22Rv1 (cell line): ENCODE measurements around the gene GPR3.

ENCODE experiments used
- H3K27ac ChIP-seq: fragments of 450-650 bp; 2 replicates; pipeline ENCODE4 v1.5.1; 2017
- CTCF ChIP-seq: fragments of 450-650 bp; IDR thresholded peaks from 2 replicates; pipeline ENCODE4 v1.5.1; 2017; ENCODE audit warnings: mild to moderate bottlenecking
- ZFX ChIP-seq: fragments of 450-650 bp; IDR thresholded peaks from 2 replicates; pipeline ENCODE4 v1.6.1; 2017; ENCODE audit warnings: antibody characterized with exemption, borderline replicate concordance

Gene GPR3

GRCh38 chr1:27348861-27349783, 43.3 kb upstream of the GPR3 start:
- peak overlapping the region; percentile 91 for H3K27ac ChIP-seq
- no peak for TF ChIP-seq CTCF
- no peak for TF ChIP-seq ZFX

GRCh38 chr1:27349784-27350662, 42.4 kb upstream of the GPR3 start:
- peak overlapping the region; percentile 91 for H3K27ac ChIP-seq

GRCh38 chr1:27350663-27351540, 41.5 kb upstream of the GPR3 start:
- TF ChIP-seq ZFX (no peak), CTCF (no peak)
- peak overlapping the region; percentile 91 for H3K27ac ChIP-seq

More at GRCh38 chr1:27349784-27350662, 42.4 kb upstream of the GPR3 start:
- no peak for TF ChIP-seq ZFX
- TF ChIP-seq CTCF: no peak; the same call in 1 of the 2 replicates

DNA sequence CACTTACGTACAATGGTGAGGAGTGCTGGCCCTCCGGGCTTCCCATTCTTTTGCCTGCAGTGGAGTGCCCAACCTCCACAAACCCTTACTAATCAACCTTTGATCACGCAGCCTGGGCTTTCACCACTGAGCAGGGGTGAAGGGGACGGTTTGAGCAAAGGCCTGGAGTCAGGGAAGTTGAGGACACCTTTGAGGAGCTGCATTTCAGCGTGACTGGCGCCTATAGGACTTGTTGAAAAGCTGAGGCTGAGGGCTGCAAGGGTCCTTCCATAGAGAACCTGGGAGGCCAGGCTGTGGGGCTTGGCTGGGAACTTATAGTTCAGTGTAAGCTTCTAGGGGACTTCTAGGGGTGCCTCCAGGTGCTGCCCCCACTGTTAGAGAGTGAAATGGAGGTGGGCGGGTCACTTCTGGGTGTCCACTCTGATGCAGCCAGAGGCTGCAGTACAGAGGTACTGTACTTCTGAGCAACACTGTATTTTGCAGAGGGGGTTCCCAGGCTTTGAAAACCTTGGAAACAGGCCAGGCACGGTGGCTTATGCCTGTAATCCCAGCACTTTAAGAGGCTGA, 40.8 kb upstream of the GPR3 start:
- TF ChIP-seq CTCF: no peak
- no peak for TF ChIP-seq ZFX
- H3K27ac ChIP-seq: peak overlapping the region; percentile 27

- no peak for TF ChIP-seq ZFX
- TF ChIP-seq CTCF: no peak
- no peak overlapping the region for H3K27ac ChIP-seq
Observed at GRCh38 chr1:27353166-27353565, 39.3 kb upstream of the GPR3 start.

DNA sequence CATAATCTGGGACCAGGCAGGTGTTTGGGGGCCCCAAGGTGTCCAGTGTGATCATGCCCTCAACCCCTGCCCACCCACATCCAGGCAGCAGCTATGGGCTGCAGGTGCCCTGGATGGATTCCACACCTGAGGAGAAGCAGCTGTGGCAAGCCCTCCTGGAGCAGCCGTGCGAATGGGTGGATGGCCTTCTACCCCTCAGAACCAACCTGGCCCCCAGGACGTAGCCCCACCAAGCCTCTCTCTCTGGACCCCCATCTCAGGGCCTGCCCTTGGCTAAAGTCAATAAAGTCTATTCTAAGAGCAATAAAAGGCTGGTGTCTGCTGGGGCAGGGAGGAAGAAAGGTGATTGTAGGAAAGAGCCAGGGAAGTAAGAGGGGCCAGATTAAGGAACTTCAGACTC, 38.8 kb upstream of the GPR3 start:
- TF ChIP-seq ZFX (no peak), CTCF (no peak)
- H3K27ac ChIP-seq: 0 out of 2 replicates have a peak overlapping the region, but pooled peaks have one; percentile 15
